ENCODE results near the gene MARK4. TPM values are rescaled to one million over a fixed set of nuclear protein-coding genes. Genes with fewer than 3 reads are reported as not detected.

The MARK4 gene
- total RNA-seq, 2 donors from 2014 or later: 28.2 to 30.9 TPM

GRCh38 chr19:45290381-45290931 is 39.4 kb downstream of the MARK4 start:
- DNase-seq (ENCODE audit: low spot score in 2 of 2) (no peak), ATAC-seq (no peak)
- Mint-ChIP-seq H3K36me3 (peaks cover 19% of the 10 kb centered on the region in 2 donors), H3K27ac (peak overlapping the region in 1 of 2 donors; percentile 9), H3K9me3 (no peaks in the 10 kb centered on the region)

DNA sequence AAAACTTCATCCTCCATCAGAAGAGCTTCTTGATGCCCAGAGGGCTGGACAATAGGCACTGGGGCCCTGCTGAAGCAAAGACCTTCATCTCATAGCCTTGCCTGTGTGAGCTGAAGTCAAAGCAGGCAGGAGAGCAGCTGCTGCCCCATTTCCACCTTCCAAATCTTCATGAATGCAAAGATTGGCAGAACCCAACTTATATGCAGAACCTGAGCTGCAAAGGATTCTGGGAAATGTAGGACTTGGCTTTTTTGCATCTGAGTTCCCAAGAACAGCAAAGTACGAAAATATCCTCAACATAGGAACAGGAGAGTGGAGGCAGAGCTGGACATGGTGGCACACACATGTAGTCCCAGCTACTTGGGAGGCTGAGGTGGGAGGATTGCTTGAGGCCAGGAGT is 40.8 kb downstream of the MARK4 start:
- Mint-ChIP-seq H3K9me3 (no peaks in the 10 kb centered on the region), H3K36me3 (peaks cover 19% of the 10 kb centered on the region in 2 donors), H3K27ac (no peak overlapping the region)
- DNase-seq (ENCODE audit: low spot score in 2 of 2) (no peak), ATAC-seq (no peak)

DNA sequence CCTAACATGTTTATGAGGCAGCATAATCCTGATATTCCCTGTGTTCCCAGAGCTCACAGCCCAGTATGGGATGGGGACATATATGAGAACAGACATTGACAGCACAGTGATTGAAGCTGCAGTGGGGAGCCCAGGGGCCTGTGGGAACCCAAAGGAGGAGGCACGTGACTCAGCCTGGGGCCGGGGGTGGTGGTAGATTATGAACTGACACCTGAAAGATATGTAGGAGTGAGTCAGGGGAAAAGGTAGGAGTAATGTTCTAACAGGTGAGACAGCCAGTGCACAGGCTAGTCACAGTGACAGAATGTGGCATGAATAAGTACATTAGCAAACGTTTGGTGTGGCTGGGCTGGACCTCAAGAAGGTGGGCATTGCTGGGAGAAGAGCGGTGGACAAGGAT is 42.6 kb downstream of the MARK4 start:
- peaks cover 19% of the 10 kb centered on the region in 2 donors for H3K36me3 Mint-ChIP-seq
- H3K27ac Mint-ChIP-seq: peak overlapping the region in 1 of 2 donors; percentile 93
- H3K9me3 Mint-ChIP-seq: no peaks in the 10 kb centered on the region
- ATAC-seq: peak; percentile 59 to 77
- peak in 1 of 2 donors; percentile 12 for DNase-seq (ENCODE audit: low spot score in 2 of 2)

GRCh38 chr19:45294291-45295029 is 43.4 kb downstream of the MARK4 start:
- Mint-ChIP-seq H3K36me3 (peaks cover 19% of the 10 kb centered on the region in 2 donors), H3K27ac (no peak overlapping the region), H3K9me3 (no peaks in the 10 kb centered on the region)
- no peak for ATAC-seq
- no peak for DNase-seq (ENCODE audit: low spot score in 2 of 2)

- DNase-seq (ENCODE audit: low spot score in 2 of 2): no peak
- peaks cover 14 to 16% of the 10 kb centered on the region in 2 donors for H3K36me3 Mint-ChIP-seq
- H3K27ac Mint-ChIP-seq: no peak overlapping the region
- no peaks in the 10 kb centered on the region for H3K9me3 Mint-ChIP-seq
- ATAC-seq: no peak
Observed at GRCh38 chr19:45295873-45296272, 44.8 kb downstream of the MARK4 start.

GRCh38 chr19:45296355-45296754 is 45.3 kb downstream of the MARK4 start:
- no peak for DNase-seq (ENCODE audit: low spot score in 2 of 2)
- Mint-ChIP-seq H3K27ac (no peak overlapping the region), H3K36me3 (peaks cover 12 to 13% of the 10 kb centered on the region in 2 donors), H3K9me3 (no peaks in the 10 kb centered on the region)
- ATAC-seq: no peak

- H3K36me3 Mint-ChIP-seq: peaks cover 2% of the 10 kb centered on the region in 2 donors
- DNase-seq (ENCODE audit: low spot score in 2 of 2) (no peak), ATAC-seq (no peak)
- H3K9me3 Mint-ChIP-seq: no peaks in the 10 kb centered on the region
- no peak overlapping the region for H3K27ac Mint-ChIP-seq
Observed at GRCh38 chr19:45297674-45298073, 46.6 kb downstream of the MARK4 start.

DNA sequence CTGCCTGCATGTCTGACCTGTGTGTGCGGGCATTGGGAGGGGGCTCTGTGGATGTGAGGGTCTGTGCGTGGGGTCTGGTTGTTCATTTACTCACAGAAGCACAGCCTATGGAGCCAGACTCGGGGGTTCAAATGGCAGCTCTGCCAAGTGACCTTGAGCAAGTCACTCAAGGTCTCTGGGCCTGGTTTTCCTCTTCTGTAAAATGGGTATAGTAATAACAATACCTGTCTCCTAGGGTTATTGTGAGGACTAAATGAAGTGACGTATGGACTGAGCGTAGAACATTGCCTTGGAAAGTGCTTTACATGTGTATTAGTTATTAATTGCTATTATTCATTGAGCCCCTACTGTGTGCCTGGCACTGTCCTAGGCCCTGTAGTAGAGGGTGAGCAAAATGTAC is 47.2 kb downstream of the MARK4 start:
- no peaks in the 10 kb centered on the region for H3K36me3 Mint-ChIP-seq
- H3K27ac Mint-ChIP-seq: peak overlapping the region in 1 of 2 donors; percentile 93
- no peak for ATAC-seq

GRCh38 chr19:45299719-45300118 is 48.6 kb downstream of the MARK4 start:
- no peak for ATAC-seq
- no peak overlapping the region for H3K27ac Mint-ChIP-seq
- DNase-seq (ENCODE audit: low spot score in 2 of 2): no peak
- no peaks in the 10 kb centered on the region for H3K36me3 Mint-ChIP-seq
- peaks cover 0 to 5% of the 10 kb centered on the region in 2 donors for H3K9me3 Mint-ChIP-seq

More for the DNA sequence above, 47.2 kb downstream of the MARK4 start:
- DNase-seq (ENCODE audit: low spot score in 2 of 2): no peak
- H3K9me3 Mint-ChIP-seq: no peaks in the 10 kb centered on the region

DNA sequence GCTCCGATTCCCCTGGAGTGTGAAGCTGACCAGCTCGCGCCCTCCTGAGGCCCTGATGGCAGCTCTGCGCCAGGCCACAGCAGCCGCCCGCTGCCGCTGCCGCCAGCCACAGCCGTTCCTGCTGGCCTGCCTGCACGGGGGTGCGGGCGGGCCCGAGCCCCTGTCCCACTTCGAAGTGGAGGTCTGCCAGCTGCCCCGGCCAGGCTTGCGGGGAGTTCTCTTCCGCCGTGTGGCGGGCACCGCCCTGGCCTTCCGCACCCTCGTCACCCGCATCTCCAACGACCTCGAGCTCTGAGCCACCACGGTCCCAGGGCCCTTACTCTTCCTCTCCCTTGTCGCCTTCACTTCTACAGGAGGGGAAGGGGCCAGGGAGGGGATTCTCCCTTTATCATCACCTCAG is 51.3 kb downstream of the MARK4 start:
- ATAC-seq: no peak

DNA sequence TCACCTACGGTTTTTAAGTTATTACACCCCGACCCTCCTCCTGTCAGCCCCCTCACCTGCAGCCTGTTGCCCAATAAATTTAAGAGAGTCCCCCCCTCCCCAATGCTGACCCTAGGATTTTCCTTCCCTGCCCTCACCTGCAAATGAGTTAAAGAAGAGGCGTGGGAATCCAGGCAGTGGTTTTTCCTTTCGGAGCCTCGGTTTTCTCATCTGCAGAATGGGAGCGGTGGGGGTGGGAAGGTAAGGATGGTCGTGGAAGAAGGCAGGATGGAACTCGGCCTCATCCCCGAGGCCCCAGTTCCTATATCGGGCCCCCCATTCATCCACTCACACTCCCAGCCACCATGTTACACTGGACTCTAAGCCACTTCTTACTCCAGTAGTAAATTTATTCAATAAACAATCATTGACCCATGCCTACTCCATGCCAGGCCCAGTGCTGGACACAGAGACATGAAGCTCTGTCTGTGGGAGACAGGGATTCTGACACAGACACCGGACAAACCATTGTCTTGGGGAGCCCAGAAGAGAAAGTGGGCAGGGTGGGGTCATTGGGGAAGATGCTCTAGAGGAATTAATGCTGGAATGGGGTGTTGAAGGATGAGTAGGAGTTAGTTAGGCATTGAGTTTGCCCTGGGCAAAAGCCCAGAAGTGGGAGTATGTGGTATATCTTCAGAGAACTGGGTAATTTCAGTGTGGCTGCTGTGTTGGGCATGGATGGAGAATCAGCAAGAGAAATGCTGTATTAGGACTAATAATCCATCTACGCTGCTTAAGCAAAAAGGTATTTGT is 52.4 kb downstream of the MARK4 start:
- ATAC-seq: no peak
- Mint-ChIP-seq H3K27ac (no peak overlapping the region), H3K36me3 (no peaks in the 10 kb centered on the region), H3K9me3 (peaks cover 0 to 5% of the 10 kb centered on the region in 2 donors)
- no peak for DNase-seq (ENCODE audit: low spot score in 2 of 2)

More for the DNA sequence above, 51.3 kb downstream of the MARK4 start:
- peaks cover 0 to 5% of the 10 kb centered on the region in 2 donors for H3K9me3 Mint-ChIP-seq
- no peak overlapping the region for H3K27ac Mint-ChIP-seq
- no peaks in the 10 kb centered on the region for H3K36me3 Mint-ChIP-seq
- DNase-seq (ENCODE audit: low spot score in 2 of 2): no peak

- Mint-ChIP-seq H3K36me3 (no peaks in the 10 kb centered on the region), H3K9me3 (peaks cover 0 to 5% of the 10 kb centered on the region in 2 donors), H3K27ac (peak overlapping the region in 1 of 2 donors; percentile 38)
- no peak for DNase-seq (ENCODE audit: low spot score in 2 of 2)
- no peak for ATAC-seq
Observed at GRCh38 chr19:45304141-45304926, 53.3 kb downstream of the MARK4 start.

- ATAC-seq (no peak), DNase-seq (ENCODE audit: low spot score in 2 of 2) (no peak)
- Mint-ChIP-seq H3K36me3 (no peaks in the 10 kb centered on the region), H3K9me3 (peaks cover 0 to 5% of the 10 kb centered on the region in 2 donors), H3K27ac (peak overlapping the region in 1 of 2 donors; percentile 38)
Observed at GRCh38 chr19:45305007-45305406, 53.9 kb downstream of the MARK4 start.

DNA sequence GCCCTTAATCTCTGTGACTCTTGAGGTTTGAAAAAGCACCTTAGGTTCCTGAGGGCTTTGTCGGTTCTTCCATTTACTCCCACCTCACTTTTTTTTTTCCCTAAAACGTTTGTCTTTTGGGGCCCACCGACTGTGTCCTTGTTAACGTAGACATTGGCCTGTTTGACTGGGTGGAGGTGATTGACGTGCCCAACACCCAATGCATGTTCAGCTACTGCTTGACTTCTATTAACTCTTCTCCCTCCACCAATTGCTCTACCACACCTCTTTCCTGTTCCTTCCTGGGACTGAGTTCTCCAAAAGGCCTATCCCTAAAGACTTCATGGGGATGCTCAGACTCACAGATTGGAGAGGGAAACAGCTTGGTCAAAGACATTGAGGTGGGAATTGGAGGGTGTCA is 54.4 kb downstream of the MARK4 start:
- DNase-seq (ENCODE audit: low spot score in 2 of 2) (no peak), ATAC-seq (no peak)
- H3K9me3 Mint-ChIP-seq: peaks cover 0 to 5% of the 10 kb centered on the region in 2 donors
- no peak overlapping the region for H3K27ac Mint-ChIP-seq
- H3K36me3 Mint-ChIP-seq: no peaks in the 10 kb centered on the region

- no peak overlapping the region for H3K27ac Mint-ChIP-seq
Observed at GRCh38 chr19:45306040-45306439, 55.0 kb downstream of the MARK4 start.

DNA sequence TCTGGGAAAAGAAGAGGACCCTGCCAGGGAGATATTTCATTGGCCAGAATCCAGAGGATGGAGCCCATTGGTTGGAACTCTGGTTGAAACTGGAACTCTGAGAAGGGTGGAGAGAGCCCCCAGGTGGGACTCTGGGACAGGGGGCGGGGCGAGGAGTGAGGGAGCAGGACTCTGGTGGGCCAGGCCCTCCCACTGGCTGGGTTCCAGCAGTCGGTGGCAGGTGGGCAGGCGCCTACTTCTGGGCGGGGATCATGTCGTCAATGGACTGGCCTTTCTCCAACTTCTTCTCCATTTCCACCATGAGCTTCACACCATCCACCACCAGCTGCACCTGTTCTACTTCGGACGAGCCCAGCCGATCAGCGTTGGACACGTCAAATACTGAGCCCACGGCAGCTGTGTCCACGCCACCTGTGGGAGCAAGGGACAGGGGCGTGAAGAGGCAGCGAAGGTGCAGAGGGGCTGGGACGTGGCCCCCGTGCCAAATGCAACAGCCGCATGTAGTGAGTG is 55.5 kb downstream of the MARK4 start:
- DNase-seq (ENCODE audit: low spot score in 2 of 2): no peak
- Mint-ChIP-seq H3K9me3 (peaks cover 0 to 5% of the 10 kb centered on the region in 2 donors), H3K27ac (no peak overlapping the region), H3K36me3 (no peaks in the 10 kb centered on the region)
- no peak for ATAC-seq

More at GRCh38 chr19:45306040-45306439, 55.0 kb downstream of the MARK4 start:
- DNase-seq (ENCODE audit: low spot score in 2 of 2) (no peak), ATAC-seq (no peak)
- Mint-ChIP-seq H3K9me3 (peaks cover 0 to 5% of the 10 kb centered on the region in 2 donors), H3K36me3 (no peaks in the 10 kb centered on the region)
